ENCODE data around the gene IQSEC2. TPM values are rescaled to one million over a fixed set of nuclear protein-coding genes. Genes with fewer than 3 reads are reported as not detected.

Gene IQSEC2
- total and polyA plus RNA-seq, 5 donors from 2014 or later = 0.15 to 0.42 (median 0.35) TPM; not detected in 1

DNA sequence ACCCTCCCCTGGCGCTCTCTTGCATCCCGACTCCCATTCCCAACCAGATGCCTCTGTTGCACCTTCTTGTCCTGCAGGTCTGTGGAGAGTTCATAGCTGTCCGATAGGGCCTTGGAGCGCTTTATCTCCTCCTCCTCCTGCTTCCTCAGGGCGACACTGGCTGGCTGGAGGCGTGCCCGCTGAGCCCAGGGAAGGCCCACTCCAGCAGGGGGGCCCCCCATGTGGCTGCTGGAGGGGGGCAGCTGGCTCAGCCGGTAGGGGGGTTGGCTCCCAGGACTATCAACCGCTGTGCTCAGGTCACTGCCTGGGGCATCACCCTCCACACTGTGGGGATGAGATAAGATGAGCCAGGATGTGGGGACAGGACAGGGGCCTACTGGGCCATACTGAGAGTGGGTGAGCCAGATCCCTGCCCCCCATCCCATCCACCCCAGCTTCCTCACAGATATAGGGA is 25.6 kb downstream of the IQSEC2 start:
- H3K27me3 Mint-ChIP-seq = peaks cover 4% of the 10 kb centered on the region
- Histone ChIP-seq H3K36me3 (ENCODE audit: control insufficient read depth, insufficient read depth, low read length) (no peaks in the 10 kb centered on the region), H3K4me1 (ENCODE audit: control insufficient read depth, insufficient read depth, low read length, poor library complexity, severe bottlenecking) (no peaks in the 10 kb centered on the region), H3K4me3 (ENCODE audit: low read depth, low read length) (no peak overlapping the region), H3K9me3 (ENCODE audit: control insufficient read depth in 2 of 2, low read length in 2 of 2) (no peaks in the 10 kb centered on the region), H3K27ac (ENCODE audit: insufficient read depth, low read length, poor library complexity, severe bottlenecking) (no peak overlapping the region), H3K27me3 (ENCODE audit: control insufficient read depth, insufficient read depth, low read length) (no peaks in the 10 kb centered on the region)
- no peaks in the 10 kb centered on the region for H3K4me1 Mint-ChIP-seq
- DNase-seq (no peak), ATAC-seq (ENCODE audit: low read depth in 2 of 2) (no peak)
- no peaks in the 10 kb centered on the region for H3K36me3 Mint-ChIP-seq
- no peaks in the 10 kb centered on the region for H3K9me3 Mint-ChIP-seq
- H3K27ac Mint-ChIP-seq = no peak overlapping the region
- no peak overlapping the region for H3K4me3 Mint-ChIP-seq

DNA sequence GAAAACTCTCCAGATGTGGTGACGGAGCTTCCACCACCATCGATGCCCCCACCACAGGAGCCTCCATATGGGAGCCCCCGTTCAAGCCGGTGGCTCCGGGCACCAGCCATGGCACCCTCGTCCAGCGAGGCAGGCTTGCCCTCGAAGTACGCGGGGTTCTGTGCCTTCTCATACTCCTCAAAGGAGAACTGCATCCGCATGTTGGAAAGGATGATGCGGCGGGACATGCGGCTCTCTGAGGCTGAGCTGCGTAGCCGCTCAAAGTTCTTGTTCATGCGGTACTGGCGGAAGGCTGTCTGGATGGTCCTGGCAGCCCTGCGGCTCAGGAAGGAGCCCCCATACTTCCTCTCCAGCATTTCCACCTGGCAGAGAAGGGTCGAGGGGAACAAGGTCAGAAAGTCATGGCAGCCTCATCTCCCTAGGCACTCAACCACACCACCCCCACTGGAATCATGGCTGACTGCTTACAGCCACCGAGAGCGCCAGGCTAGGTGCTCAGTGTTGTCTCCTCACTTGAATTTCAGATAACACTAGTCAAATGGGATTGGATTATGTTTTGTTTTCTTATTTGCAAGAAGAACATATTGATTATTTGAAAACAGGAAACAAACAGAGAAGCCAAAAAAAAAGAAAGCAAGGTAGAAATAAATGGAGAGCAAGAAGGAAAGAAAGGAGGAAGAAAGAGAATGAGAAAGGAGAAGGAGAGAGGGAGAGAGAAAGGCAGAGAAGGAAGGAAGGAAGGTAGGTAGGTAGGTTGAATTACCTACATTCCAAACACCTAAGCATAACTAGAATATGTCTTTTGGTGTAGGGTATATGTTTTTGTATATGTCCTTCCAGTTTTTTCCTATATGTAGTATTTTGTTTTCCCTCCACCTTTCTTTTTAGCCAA is 26.6 kb downstream of the IQSEC2 start:
- H3K27me3 ChIP-seq (ENCODE audit: control insufficient read depth, insufficient read depth, low read length) = no peaks in the 10 kb centered on the region
- no peaks in the 10 kb centered on the region for H3K4me1 ChIP-seq (ENCODE audit: control insufficient read depth, insufficient read depth, low read length, poor library complexity, severe bottlenecking)
- no peaks in the 10 kb centered on the region for H3K4me1 Mint-ChIP-seq
- no peaks in the 10 kb centered on the region for H3K27me3 Mint-ChIP-seq
- H3K4me3 Mint-ChIP-seq = no peak overlapping the region
- H3K36me3 ChIP-seq (ENCODE audit: control insufficient read depth, insufficient read depth, low read length) = no peaks in the 10 kb centered on the region
- no peak overlapping the region for H3K4me3 ChIP-seq (ENCODE audit: low read depth, low read length)
- ATAC-seq (ENCODE audit: low read depth in 2 of 2) (no peak), DNase-seq (no peak)
- H3K27ac Mint-ChIP-seq = peak overlapping the region in 1 of 3 donors; percentile 86
- no peaks in the 10 kb centered on the region for H3K36me3 Mint-ChIP-seq
- no peaks in the 10 kb centered on the region for H3K9me3 Mint-ChIP-seq
- H3K27ac ChIP-seq (ENCODE audit: insufficient read depth, low read length, poor library complexity, severe bottlenecking) = no peak overlapping the region
- no peaks in the 10 kb centered on the region for H3K9me3 ChIP-seq (ENCODE audit: control insufficient read depth in 2 of 2, low read length in 2 of 2)

DNA sequence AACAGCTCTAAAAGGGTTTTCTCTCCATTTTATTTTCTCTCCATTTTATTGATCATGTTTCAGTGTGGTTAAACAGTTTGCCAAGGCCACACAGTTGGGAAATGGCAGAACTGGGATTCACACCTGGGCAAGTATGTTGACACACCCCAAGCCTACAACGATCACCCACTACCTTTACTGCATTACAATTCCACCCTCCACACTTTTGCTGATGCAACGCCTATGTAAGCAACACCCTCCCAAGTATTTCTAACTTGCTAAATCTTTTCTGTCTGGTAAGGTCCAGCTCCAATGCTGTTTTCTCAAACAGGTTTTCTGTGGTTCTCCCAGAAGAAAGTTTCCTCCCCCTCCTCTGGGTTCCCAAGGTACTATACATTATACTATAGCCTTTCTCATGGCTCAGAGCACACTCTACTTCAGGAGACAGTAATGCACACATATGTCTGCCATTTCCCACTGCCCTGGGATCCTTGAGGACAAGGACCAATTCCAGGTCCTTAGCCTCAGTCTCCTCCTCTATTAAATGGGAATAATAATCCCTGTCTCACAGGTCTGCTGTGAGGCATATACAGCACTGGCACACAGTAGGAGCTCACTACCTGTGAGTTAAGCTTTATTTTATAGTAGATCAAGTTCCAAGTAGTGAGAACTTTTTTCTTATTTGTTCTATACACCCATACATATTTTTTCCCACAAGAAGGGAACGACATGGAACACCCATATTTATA is 27.9 kb downstream of the IQSEC2 start:
- Mint-ChIP-seq H3K4me1 (no peaks in the 10 kb centered on the region), H3K27ac (no peak overlapping the region), H3K9me3 (no peaks in the 10 kb centered on the region), H3K36me3 (no peaks in the 10 kb centered on the region), H3K4me3 (no peak overlapping the region), H3K27me3 (no peaks in the 10 kb centered on the region)
- DNase-seq = no peak
- Histone ChIP-seq H3K9me3 (ENCODE audit: control insufficient read depth in 2 of 2, low read length in 2 of 2) (no peaks in the 10 kb centered on the region), H3K27ac (ENCODE audit: insufficient read depth, low read length, poor library complexity, severe bottlenecking) (no peak overlapping the region), H3K4me3 (ENCODE audit: low read depth, low read length) (no peak overlapping the region), H3K36me3 (ENCODE audit: control insufficient read depth, insufficient read depth, low read length) (no peaks in the 10 kb centered on the region), H3K27me3 (ENCODE audit: control insufficient read depth, insufficient read depth, low read length) (no peaks in the 10 kb centered on the region), H3K4me1 (ENCODE audit: control insufficient read depth, insufficient read depth, low read length, poor library complexity, severe bottlenecking) (no peaks in the 10 kb centered on the region)
- no peak for ATAC-seq (ENCODE audit: low read depth in 2 of 2)

GRCh38 chrX:53251307-53251706 is 30.1 kb downstream of the IQSEC2 start:
- no peak overlapping the region for H3K4me3 Mint-ChIP-seq
- Histone ChIP-seq H3K27me3 (ENCODE audit: control insufficient read depth, insufficient read depth, low read length) (no peaks in the 10 kb centered on the region), H3K4me1 (ENCODE audit: control insufficient read depth, insufficient read depth, low read length, poor library complexity, severe bottlenecking) (no peaks in the 10 kb centered on the region), H3K27ac (ENCODE audit: insufficient read depth, low read length, poor library complexity, severe bottlenecking) (no peak overlapping the region), H3K9me3 (ENCODE audit: control insufficient read depth in 2 of 2, low read length in 2 of 2) (no peaks in the 10 kb centered on the region), H3K4me3 (ENCODE audit: low read depth, low read length) (no peak overlapping the region), H3K36me3 (ENCODE audit: control insufficient read depth, insufficient read depth, low read length) (no peaks in the 10 kb centered on the region)
- DNase-seq (no peak), ATAC-seq (ENCODE audit: low read depth in 2 of 2) (no peak)
- H3K36me3 Mint-ChIP-seq = no peaks in the 10 kb centered on the region
- no peaks in the 10 kb centered on the region for H3K27me3 Mint-ChIP-seq
- no peaks in the 10 kb centered on the region for H3K9me3 Mint-ChIP-seq
- H3K27ac Mint-ChIP-seq = no peak overlapping the region
- H3K4me1 Mint-ChIP-seq = no peaks in the 10 kb centered on the region

- Mint-ChIP-seq H3K9me3 (no peaks in the 10 kb centered on the region), H3K36me3 (no peaks in the 10 kb centered on the region), H3K27me3 (no peaks in the 10 kb centered on the region), H3K4me1 (no peaks in the 10 kb centered on the region), H3K27ac (no peak overlapping the region), H3K4me3 (no peak overlapping the region)
- Histone ChIP-seq H3K4me3 (ENCODE audit: low read depth, low read length) (no peak overlapping the region), H3K9me3 (ENCODE audit: control insufficient read depth in 2 of 2, low read length in 2 of 2) (no peaks in the 10 kb centered on the region), H3K27ac (ENCODE audit: insufficient read depth, low read length, poor library complexity, severe bottlenecking) (no peak overlapping the region), H3K36me3 (ENCODE audit: control insufficient read depth, insufficient read depth, low read length) (no peaks in the 10 kb centered on the region), H3K27me3 (ENCODE audit: control insufficient read depth, insufficient read depth, low read length) (no peaks in the 10 kb centered on the region), H3K4me1 (ENCODE audit: control insufficient read depth, insufficient read depth, low read length, poor library complexity, severe bottlenecking) (no peaks in the 10 kb centered on the region)
- DNase-seq = no peak
- no peak for ATAC-seq (ENCODE audit: low read depth in 2 of 2)
Observed at GRCh38 chrX:53250556-53250955, 30.8 kb downstream of the IQSEC2 start.

- Mint-ChIP-seq H3K27me3 (no peaks in the 10 kb centered on the region), H3K9me3 (no peaks in the 10 kb centered on the region), H3K27ac (peak overlapping the region in 2 of 3 donors; percentile 5 to 23), H3K36me3 (no peaks in the 10 kb centered on the region), H3K4me3 (no peak overlapping the region), H3K4me1 (no peaks in the 10 kb centered on the region)
- no peaks in the 10 kb centered on the region for H3K27me3 ChIP-seq (ENCODE audit: control insufficient read depth, insufficient read depth, low read length)
- no peaks in the 10 kb centered on the region for H3K4me1 ChIP-seq (ENCODE audit: control insufficient read depth, insufficient read depth, low read length, poor library complexity, severe bottlenecking)
- DNase-seq = no peak
- no peak overlapping the region for H3K27ac ChIP-seq (ENCODE audit: insufficient read depth, low read length, poor library complexity, severe bottlenecking)
- H3K4me3 ChIP-seq (ENCODE audit: low read depth, low read length) = no peak overlapping the region
- H3K36me3 ChIP-seq (ENCODE audit: control insufficient read depth, insufficient read depth, low read length) = no peaks in the 10 kb centered on the region
- no peak for ATAC-seq (ENCODE audit: low read depth in 2 of 2)
- H3K9me3 ChIP-seq (ENCODE audit: control insufficient read depth in 2 of 2, low read length in 2 of 2) = no peaks in the 10 kb centered on the region
Observed at GRCh38 chrX:53249408-53250042, 31.9 kb downstream of the IQSEC2 start.

DNA sequence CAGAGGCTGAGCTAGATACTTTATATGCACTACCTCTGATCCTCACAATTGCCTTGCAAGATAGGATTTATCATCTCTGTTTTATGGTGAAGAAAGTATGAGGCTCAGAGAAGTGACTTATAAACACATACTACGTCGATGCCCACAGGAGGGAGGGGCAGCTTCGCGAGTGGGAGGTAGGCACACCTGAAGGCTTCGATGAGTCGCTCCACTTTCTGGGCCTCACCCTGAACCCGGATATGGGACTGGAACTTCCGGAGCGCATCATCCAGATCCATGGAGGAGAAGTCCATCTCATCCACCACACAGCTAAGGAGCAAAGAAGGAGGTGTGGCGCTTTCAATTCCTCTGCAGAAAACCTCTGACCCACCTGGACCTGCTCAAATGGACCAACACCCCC is 33.5 kb downstream of the IQSEC2 start:
- Mint-ChIP-seq H3K4me3 (no peak overlapping the region), H3K27ac (no peak overlapping the region), H3K36me3 (no peaks in the 10 kb centered on the region), H3K27me3 (no peaks in the 10 kb centered on the region), H3K9me3 (no peaks in the 10 kb centered on the region), H3K4me1 (no peaks in the 10 kb centered on the region)
- Histone ChIP-seq H3K27ac (ENCODE audit: insufficient read depth, low read length, poor library complexity, severe bottlenecking) (no peak overlapping the region), H3K27me3 (ENCODE audit: control insufficient read depth, insufficient read depth, low read length) (no peaks in the 10 kb centered on the region), H3K36me3 (ENCODE audit: control insufficient read depth, insufficient read depth, low read length) (no peaks in the 10 kb centered on the region), H3K9me3 (ENCODE audit: control insufficient read depth in 2 of 2, low read length in 2 of 2) (no peaks in the 10 kb centered on the region), H3K4me1 (ENCODE audit: control insufficient read depth, insufficient read depth, low read length, poor library complexity, severe bottlenecking) (no peaks in the 10 kb centered on the region), H3K4me3 (ENCODE audit: low read depth, low read length) (no peak overlapping the region)
- DNase-seq (no peak), ATAC-seq (ENCODE audit: low read depth in 2 of 2) (no peak)

Data from CD4-positive, CD25-positive, alpha-beta regulatory T cell (primary cell).